Mesendoderm (in vitro differentiated cells): ENCODE measurements around the gene AHRR.

Experiments
- DNase-seq: peaks from one replicate; pipeline ENCODE4 v3.0.0; 2013
- H2AK5ac ChIP-seq: 2 replicates; pipeline ENCODE4 v1.6.1; 2013; ENCODE audit warnings: low read length, inconsistent platforms
- H2BK120ac ChIP-seq: 2 replicates; pipeline ENCODE4 v1.6.1; 2013; ENCODE audit warnings: low read depth, mild to moderate bottlenecking, low read length, moderate library complexity, mixed read lengths
- H2BK15ac ChIP-seq: replicated peaks from 2 replicates; pipeline ENCODE4 v1.6.1; 2013; ENCODE audit warnings: low read depth, mild to moderate bottlenecking, moderate library complexity
- H2BK5ac ChIP-seq: 2 replicates; pipeline ENCODE4 v1.6.1; 2013; ENCODE audit warnings: low read length, inconsistent platforms
- H3K18ac ChIP-seq: 2 replicates; pipeline ENCODE4 v1.6.1; 2013; ENCODE audit warnings: mild to moderate bottlenecking, low read length, mixed read lengths
- H3K23ac ChIP-seq: one replicate; pipeline ENCODE4 v1.6.1; 2013; ENCODE audit warnings: low read length
- H3K27ac ChIP-seq: 2 replicates; pipeline ENCODE4 v1.5.1; 2013; ENCODE audit warnings: low read depth, mild to moderate bottlenecking, inconsistent platforms, low read length, moderate library complexity
- H3K27me3 ChIP-seq: 2 replicates; pipeline ENCODE4 v1.6.1; 2013; ENCODE audit warnings: low read length, control low read depth, mild to moderate bottlenecking, inconsistent platforms; ENCODE audit not compliant: insufficient read depth, poor library complexity
- H3K36me3 ChIP-seq: 2 replicates; pipeline ENCODE4 v1.6.1; 2013; ENCODE audit warnings: low read length, inconsistent platforms; ENCODE audit not compliant: control insufficient read depth, insufficient read depth
- H3K4ac ChIP-seq: one replicate; pipeline ENCODE4 v1.6.1; 2013; ENCODE audit warnings: low read depth, mild to moderate bottlenecking, low read length, moderate library complexity
- H3K4me1 ChIP-seq: 2 replicates; pipeline ENCODE4 v1.6.1; 2013; ENCODE audit warnings: low read depth, low read length, inconsistent platforms; ENCODE audit not compliant: control insufficient read depth
- H3K4me2 ChIP-seq: 2 replicates; pipeline ENCODE4 v1.6.1; 2013; ENCODE audit warnings: low read length
- H3K4me3 ChIP-seq: 2 replicates; pipeline ENCODE4 v1.5.1; 2013; ENCODE audit warnings: mild to moderate bottlenecking, low read length
- H3K56ac ChIP-seq: one replicate; pipeline ENCODE4 v1.6.1; 2013; ENCODE audit warnings: low read length
- H3K79me1 ChIP-seq: 2 replicates; pipeline ENCODE4 v1.6.1; 2013; ENCODE audit warnings: low read length, inconsistent platforms
- H3K79me2 ChIP-seq: 2 replicates; pipeline ENCODE4 v1.6.1; 2013; ENCODE audit warnings: mild to moderate bottlenecking, low read length; ENCODE audit not compliant: control insufficient read depth, insufficient read depth
- H3K9ac ChIP-seq: 2 replicates; pipeline ENCODE4 v1.6.1; 2013; ENCODE audit warnings: low read length, inconsistent platforms
- H4K5ac ChIP-seq: one replicate; pipeline ENCODE4 v1.6.1; 2013; ENCODE audit warnings: low read length
- H4K8ac ChIP-seq: one replicate; pipeline ENCODE4 v1.6.1; 2013; ENCODE audit warnings: low read depth, mild to moderate bottlenecking, control low read depth, low read length, moderate library complexity
- WGBS: extraction: QIAGEN DNeasy Blood & Tissue Kit; methylation state at CpG from one replicate; pipeline ENCODE4 v1.1.7; 2013; ENCODE audit warnings: low lambda C conversion rate, missing lambda C conversion rate; ENCODE audit not compliant: insufficient coverage; ENCODE audit errors: extremely low coverage; 5-methylcytosine and 5-hydroxymethylcytosine counted together

AHRR gene

GRCh38 chr5:343461-344401 lies 22.2 kb downstream of the AHRR start:
- WGBS, result no CpG with 5 or more reads among the region's 102 CpGs
- Histone ChIP-seq H4K8ac (no peak overlapping the region), H3K27ac (no peak overlapping the region)

DNA sequence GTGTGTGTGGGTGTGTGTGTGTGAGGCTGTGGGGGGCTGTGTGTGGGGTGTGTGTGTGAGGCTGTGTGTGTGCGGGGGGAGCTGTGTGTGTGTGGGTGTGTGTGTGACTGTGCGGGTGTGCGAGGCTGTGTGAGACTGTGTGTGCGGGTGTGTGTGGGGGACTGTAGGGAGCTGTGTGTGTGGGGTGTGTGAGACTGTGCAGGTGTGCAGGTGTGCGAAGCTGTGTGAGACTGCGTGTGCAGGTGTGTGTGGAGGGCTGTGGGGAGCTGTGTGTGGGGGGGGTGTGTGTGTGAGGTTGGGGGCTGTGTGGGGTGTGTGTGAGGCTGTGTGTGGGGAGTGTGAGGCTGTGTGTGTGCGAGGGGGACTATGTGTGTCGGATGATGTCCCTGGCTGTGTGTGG lies 23.2 kb downstream of the AHRR start:
- Histone ChIP-seq H3K79me1 (no peaks in the 10 kb centered on the region), H3K9ac (no peak overlapping the region), H3K79me2 (no peaks in the 10 kb centered on the region), H3K4ac (no peak overlapping the region), H3K4me1 (no peaks in the 10 kb centered on the region), H4K8ac (no peak overlapping the region), H3K36me3 (no peaks in the 10 kb centered on the region), H3K27me3 (no peaks in the 10 kb centered on the region), H3K4me2 (no peak overlapping the region), H3K23ac (no peak overlapping the region), H3K56ac (no peak overlapping the region), H3K4me3 (no peak overlapping the region), H3K27ac (no peak overlapping the region), H3K18ac (no peak overlapping the region), H2AK5ac (no peak overlapping the region), H2BK15ac (no peak overlapping the region), H2BK120ac (no peak overlapping the region), H4K5ac (no peak overlapping the region), H2BK5ac (no peak overlapping the region)
- DNase-seq, result no peak
- WGBS, result no CpG with 5 or more reads among the region's 8 CpGs

More at GRCh38 chr5:343461-344401, 22.2 kb downstream of the AHRR start:
- Histone ChIP-seq H2BK120ac (no peak overlapping the region), H3K4me3 (no peak overlapping the region), H3K36me3 (no peaks in the 10 kb centered on the region), H3K9ac (peak overlapping the region; percentile 52), H3K56ac (peak overlapping the region; percentile 79), H3K23ac (no peak overlapping the region), H3K79me2 (no peaks in the 10 kb centered on the region), H3K79me1 (no peaks in the 10 kb centered on the region), H3K4me2 (peak overlapping the region; percentile 44), H4K5ac (no peak overlapping the region), H2BK15ac (no peak overlapping the region), H2AK5ac (no peak overlapping the region), H2BK5ac (no peak overlapping the region), H3K18ac (peak overlapping the region; percentile 3), H3K4me1 (no peaks in the 10 kb centered on the region), H3K27me3 (no peaks in the 10 kb centered on the region), H3K4ac (no peak overlapping the region)
- DNase-seq, result peak; percentile 51

DNA sequence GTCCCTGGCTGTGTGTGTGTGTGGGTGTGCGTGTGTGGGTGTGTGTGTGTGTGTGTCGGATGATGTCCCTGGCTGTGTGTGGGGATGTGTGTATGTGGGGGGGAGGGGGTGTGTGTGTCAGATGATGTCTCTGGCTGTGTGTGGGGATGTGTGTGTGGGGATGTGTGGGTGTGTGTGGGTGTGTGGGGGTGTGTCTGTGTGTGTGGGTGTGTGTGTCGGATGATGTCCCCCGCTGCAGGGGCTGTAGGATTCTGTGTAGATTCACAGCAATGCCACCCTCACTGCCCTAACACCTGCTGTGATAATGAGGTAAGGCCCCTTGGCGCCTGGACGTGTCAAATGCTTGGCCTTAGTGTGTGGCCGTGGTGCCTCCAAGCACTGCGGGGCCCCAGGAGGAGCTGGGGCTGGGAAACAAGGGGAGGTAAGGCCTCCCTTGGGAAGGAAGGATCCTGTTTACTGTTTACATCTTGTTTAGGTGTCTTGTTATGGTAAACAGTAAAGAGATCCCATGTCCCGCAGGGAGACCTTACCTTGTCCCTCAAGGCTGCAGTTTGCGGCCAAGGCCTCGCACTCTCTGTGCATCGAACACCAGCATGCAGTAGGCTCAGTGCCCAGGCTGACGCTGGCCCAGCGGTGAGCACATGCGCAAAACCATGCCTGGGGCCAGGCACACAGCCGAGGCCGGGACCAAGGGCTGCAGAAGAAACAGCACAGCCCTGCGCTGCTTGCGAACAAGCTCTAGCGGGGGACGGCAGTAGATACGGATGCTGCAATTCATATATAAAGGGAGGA lies 24.1 kb downstream of the AHRR start:
- H3K56ac ChIP-seq, result no peak overlapping the region
- H3K4me2 ChIP-seq, result no peak overlapping the region
- no peak overlapping the region for H3K27ac ChIP-seq
- no peak overlapping the region for H3K18ac ChIP-seq
- no peaks in the 10 kb centered on the region for H3K27me3 ChIP-seq
- no peak overlapping the region for H2BK15ac ChIP-seq
- no peak overlapping the region for H2AK5ac ChIP-seq
- no peak overlapping the region for H4K5ac ChIP-seq
- WGBS, result no CpG with 5 or more reads among the region's 22 CpGs
- H3K4me3 ChIP-seq, result no peak overlapping the region
- no peak overlapping the region for H3K23ac ChIP-seq
- H3K79me2 ChIP-seq, result no peaks in the 10 kb centered on the region
- H2BK120ac ChIP-seq, result no peak overlapping the region
- H3K79me1 ChIP-seq, result no peaks in the 10 kb centered on the region
- no peaks in the 10 kb centered on the region for H3K36me3 ChIP-seq
- H4K8ac ChIP-seq, result no peak overlapping the region
- H2BK5ac ChIP-seq, result no peak overlapping the region
- H3K4me1 ChIP-seq, result no peaks in the 10 kb centered on the region
- H3K4ac ChIP-seq, result no peak overlapping the region
- H3K9ac ChIP-seq, result no peak overlapping the region
- DNase-seq, result peak; percentile 31

GRCh38 chr5:346229-346935 lies 24.9 kb downstream of the AHRR start:
- Histone ChIP-seq H2BK120ac (no peak overlapping the region), H3K4me3 (no peak overlapping the region), H3K56ac (no peak overlapping the region), H4K8ac (no peak overlapping the region), H3K79me2 (no peaks in the 10 kb centered on the region), H4K5ac (no peak overlapping the region), H3K23ac (no peak overlapping the region), H3K36me3 (no peaks in the 10 kb centered on the region), H3K27ac (no peak overlapping the region), H3K18ac (no peak overlapping the region), H3K27me3 (no peaks in the 10 kb centered on the region), H3K9ac (no peak overlapping the region), H3K4me1 (no peaks in the 10 kb centered on the region), H3K79me1 (no peaks in the 10 kb centered on the region), H2BK5ac (no peak overlapping the region), H3K4me2 (no peak overlapping the region), H3K4ac (no peak overlapping the region), H2BK15ac (no peak overlapping the region), H2AK5ac (no peak overlapping the region)
- no CpG with 5 or more reads among the region's 24 CpGs for WGBS
- no peak for DNase-seq

- Histone ChIP-seq H3K56ac (no peak overlapping the region), H3K79me1 (no peaks in the 10 kb centered on the region), H3K4me1 (no peaks in the 10 kb centered on the region), H3K4me3 (no peak overlapping the region), H3K9ac (no peak overlapping the region), H3K23ac (no peak overlapping the region), H2BK120ac (no peak overlapping the region), H2BK15ac (no peak overlapping the region), H4K8ac (no peak overlapping the region), H4K5ac (no peak overlapping the region), H2BK5ac (no peak overlapping the region), H3K79me2 (no peaks in the 10 kb centered on the region), H3K18ac (no peak overlapping the region), H3K4me2 (no peak overlapping the region), H3K36me3 (no peaks in the 10 kb centered on the region), H2AK5ac (no peak overlapping the region), H3K27ac (no peak overlapping the region), H3K27me3 (no peaks in the 10 kb centered on the region), H3K4ac (no peak overlapping the region)
- DNase-seq, result no peak
- WGBS, result no CpG with 5 or more reads among the region's 10 CpGs
These were observed 26.3 kb downstream of the AHRR start for GRCh38 chr5:347712-348284.
